Measurements from ENCODE around the gene ARHGAP15.

The ARHGAP15 gene

DNA sequence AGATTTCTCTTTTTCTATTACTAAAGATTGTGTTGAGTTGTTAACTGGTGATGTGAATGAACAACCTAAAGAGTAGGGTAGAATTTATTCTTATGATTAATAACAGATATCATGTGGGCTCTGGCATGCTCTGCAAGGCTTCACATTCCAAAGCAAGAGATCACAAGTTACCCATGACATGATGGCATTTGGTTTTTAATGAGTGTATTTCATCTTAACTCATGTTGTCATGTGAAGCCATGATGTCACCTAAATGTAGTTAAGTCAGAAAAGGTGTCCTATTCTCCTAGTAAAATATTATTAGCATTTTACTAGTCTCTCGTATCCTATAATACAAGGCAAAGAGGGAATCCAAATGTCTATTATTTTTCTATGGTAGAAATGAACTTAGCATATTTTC lies 678.0 kb downstream of the ARHGAP15 start:
- no peak overlapping the region for H3K27ac ChIP-seq
- TF ChIP-seq ZFX (IDR thresholded peaks at IDR 0.05; ENCODE audit: borderline replicate concordance), result no peak
- TF ChIP-seq, protein P1, sequence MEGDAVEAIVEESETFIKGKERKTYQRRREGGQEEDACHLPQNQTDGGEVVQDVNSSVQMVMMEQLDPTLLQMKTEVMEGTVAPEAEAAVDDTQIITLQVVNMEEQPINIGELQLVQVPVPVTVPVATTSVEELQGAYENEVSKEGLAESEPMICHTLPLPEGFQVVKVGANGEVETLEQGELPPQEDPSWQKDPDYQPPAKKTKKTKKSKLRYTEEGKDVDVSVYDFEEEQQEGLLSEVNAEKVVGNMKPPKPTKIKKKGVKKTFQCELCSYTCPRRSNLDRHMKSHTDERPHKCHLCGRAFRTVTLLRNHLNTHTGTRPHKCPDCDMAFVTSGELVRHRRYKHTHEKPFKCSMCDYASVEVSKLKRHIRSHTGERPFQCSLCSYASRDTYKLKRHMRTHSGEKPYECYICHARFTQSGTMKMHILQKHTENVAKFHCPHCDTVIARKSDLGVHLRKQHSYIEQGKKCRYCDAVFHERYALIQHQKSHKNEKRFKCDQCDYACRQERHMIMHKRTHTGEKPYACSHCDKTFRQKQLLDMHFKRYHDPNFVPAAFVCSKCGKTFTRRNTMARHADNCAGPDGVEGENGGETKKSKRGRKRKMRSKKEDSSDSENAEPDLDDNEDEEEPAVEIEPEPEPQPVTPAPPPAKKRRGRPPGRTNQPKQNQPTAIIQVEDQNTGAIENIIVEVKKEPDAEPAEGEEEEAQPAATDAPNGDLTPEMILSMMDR (IDR thresholded peaks at IDR 0.05), result no peak

DNA sequence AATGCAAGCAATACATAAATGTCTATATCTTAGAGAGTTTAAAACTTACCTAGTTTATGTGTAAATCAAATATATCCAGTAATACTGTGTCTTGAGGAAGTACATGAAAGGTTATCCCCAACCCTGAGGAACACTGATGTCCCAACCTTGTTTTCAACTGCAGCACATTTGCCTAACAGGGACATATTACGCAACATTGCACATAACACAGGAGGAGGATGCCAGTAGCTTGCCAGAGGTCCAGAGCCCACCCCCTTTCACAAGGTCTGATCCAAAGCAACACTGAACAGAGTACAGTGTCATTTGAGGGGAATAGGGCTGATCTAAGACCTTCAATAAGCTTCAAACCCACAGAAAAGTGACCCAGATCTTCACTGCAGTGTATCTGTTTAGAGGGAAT lies 678.5 kb downstream of the ARHGAP15 start:
- no peak overlapping the region for H3K27ac ChIP-seq
- no peak for TF ChIP-seq ZFX (IDR thresholded peaks at IDR 0.05; ENCODE audit: borderline replicate concordance)
- TF ChIP-seq, protein P1 (IDR thresholded peaks at IDR 0.05), result no peak

DNA sequence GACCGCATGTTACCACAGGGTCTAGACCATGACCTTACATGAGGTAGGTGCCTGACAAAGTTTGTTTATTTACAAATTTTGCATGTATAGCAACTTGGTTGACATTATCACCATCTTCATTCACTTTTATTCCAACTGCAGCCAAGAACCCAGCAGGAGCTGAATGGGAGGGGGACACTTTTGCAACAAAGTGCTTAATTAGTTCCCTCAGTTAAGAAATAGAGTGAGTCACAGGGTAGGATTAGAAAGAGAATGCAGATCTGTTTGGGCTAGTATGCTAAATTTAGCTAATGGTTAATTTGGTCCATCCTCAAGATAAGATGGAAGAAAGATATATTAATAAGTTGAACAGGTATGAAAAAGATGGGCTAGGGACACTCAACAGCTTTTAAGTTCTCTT lies 678.9 kb downstream of the ARHGAP15 start:
- no peak for TF ChIP-seq ZFX (IDR thresholded peaks at IDR 0.05; ENCODE audit: borderline replicate concordance)
- TF ChIP-seq, protein P1 (IDR thresholded peaks at IDR 0.05), result no peak
- H3K27ac ChIP-seq, result no peak overlapping the region

DNA sequence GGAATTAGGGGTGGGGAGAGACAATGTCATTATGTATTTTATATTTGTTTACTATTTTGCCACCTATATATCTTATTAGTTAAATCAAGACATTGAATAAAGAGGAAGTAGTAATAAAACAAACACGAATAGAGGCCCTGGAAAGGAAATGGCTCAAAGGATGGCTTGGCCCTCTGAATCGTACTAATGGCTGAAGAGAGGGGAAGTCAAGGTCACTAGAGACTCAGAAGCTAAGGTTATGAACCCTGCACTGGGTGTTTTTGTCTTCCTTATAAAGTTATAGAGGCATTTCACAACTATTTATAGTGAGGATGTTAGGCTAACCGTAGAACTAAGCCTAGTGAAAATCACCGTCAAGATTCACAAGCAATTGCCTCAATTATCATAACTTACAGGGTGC lies 685.9 kb downstream of the ARHGAP15 start:
- H3K27ac ChIP-seq, result no peak overlapping the region
- TF ChIP-seq, protein P1 (IDR thresholded peaks at IDR 0.05), result no peak
- no peak for TF ChIP-seq ZFX (IDR thresholded peaks at IDR 0.05; ENCODE audit: borderline replicate concordance)

DNA sequence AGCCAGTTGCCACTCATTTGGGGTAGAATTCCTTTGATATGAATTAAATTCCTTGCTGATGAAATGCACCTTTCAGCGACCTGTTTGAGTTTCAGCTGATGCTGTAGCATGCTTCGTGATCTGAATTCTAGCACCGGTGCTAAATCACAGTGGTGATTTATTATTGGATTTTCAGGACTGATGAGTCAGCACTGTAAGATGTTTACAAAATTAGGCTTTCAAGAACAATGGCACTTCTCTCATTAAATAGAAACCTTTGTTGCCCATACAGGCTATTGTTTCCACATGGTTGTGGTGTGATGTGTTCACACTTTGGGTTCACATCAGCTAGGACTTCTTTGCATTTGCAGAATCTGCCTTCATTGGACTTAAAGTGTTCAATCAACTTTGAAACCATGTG lies 687.7 kb downstream of the ARHGAP15 start:
- H3K27ac ChIP-seq, result no peak overlapping the region
- no peak for TF ChIP-seq ZFX (IDR thresholded peaks at IDR 0.05; ENCODE audit: borderline replicate concordance)
- TF ChIP-seq, protein P1 (IDR thresholded peaks at IDR 0.05), result no peak

Measured in 22Rv1 (cell line).